PC-9 (cell line): ENCODE results near the gene KRTAP4-11.

ENCODE experiments used
- CTCF ChIP-seq: fragments of 200-600 bp; sonication (generic); conservative IDR thresholded peaks from 2 replicates; pipeline ENCODE4 v1.6.1; 2017; ENCODE audit warnings: mixed run types, antibody characterized with exemption, mild to moderate bottlenecking, moderate library complexity
- EZH2 ChIP-seq: fragments of 200-600 bp; sonication (generic); IDR thresholded peaks from 2 replicates; pipeline ENCODE4 v1.8.0; 2017; ENCODE audit warnings: antibody characterized with exemption, low read depth

GRCh38 chr17:41150026-41150425 is 31.9 kb upstream of the KRTAP4-11 start:
- no peak for TF ChIP-seq CTCF
- no peak for TF ChIP-seq EZH2
